ENCODE results near the gene NINL.

Gene NINL

GRCh38 chr20:25537890-25538289, 47.4 kb downstream of the NINL start:
- Histone ChIP-seq H3K9me3 (ENCODE audit: severe bottlenecking) (no peaks in the 10 kb centered on the region), H3K27ac (no peak overlapping the region), H3K36me3 (peaks cover 4% of the 10 kb centered on the region; the same call in 1 of the 2 replicates), H3K27me3 (ENCODE audit: insufficient read depth, low read depth, severe bottlenecking) (no peaks in the 10 kb centered on the region), H3K4me3 (ENCODE audit: low read depth, low read length) (no peak overlapping the region)
- no peak for DNase-seq
- no peak for TF ChIP-seq CTCF (IDR thresholded peaks at IDR 0.05; ENCODE audit: low read depth, low read length)

GRCh38 chr20:25535762-25536161, 49.6 kb downstream of the NINL start:
- Histone ChIP-seq H3K4me3 (ENCODE audit: low read depth, low read length) (no peak overlapping the region), H3K27ac (no peak overlapping the region), H3K27me3 (ENCODE audit: insufficient read depth, low read depth, severe bottlenecking) (no peaks in the 10 kb centered on the region), H3K36me3 (peaks cover 4% of the 10 kb centered on the region; the same call in 1 of the 2 replicates), H3K9me3 (ENCODE audit: severe bottlenecking) (no peaks in the 10 kb centered on the region)
- TF ChIP-seq CTCF (IDR thresholded peaks at IDR 0.05; ENCODE audit: low read depth, low read length) = no peak
- no peak for DNase-seq

GRCh38 chr20:25534845-25535244, 50.5 kb downstream of the NINL start:
- peaks cover 4% of the 10 kb centered on the region; the same call in 1 of the 2 replicates for H3K36me3 ChIP-seq
- no peaks in the 10 kb centered on the region for H3K27me3 ChIP-seq (ENCODE audit: insufficient read depth, low read depth, severe bottlenecking)
- TF ChIP-seq CTCF (IDR thresholded peaks at IDR 0.05; ENCODE audit: low read depth, low read length) = no peak
- no peaks in the 10 kb centered on the region for H3K9me3 ChIP-seq (ENCODE audit: severe bottlenecking)
- H3K4me3 ChIP-seq (ENCODE audit: low read depth, low read length) = no peak overlapping the region
- DNase-seq = no peak
- H3K27ac ChIP-seq = no peak overlapping the region

- TF ChIP-seq CTCF (IDR thresholded peaks at IDR 0.05; ENCODE audit: low read depth, low read length) = no peak
- Histone ChIP-seq H3K27me3 (ENCODE audit: insufficient read depth, low read depth, severe bottlenecking) (no peaks in the 10 kb centered on the region), H3K9me3 (ENCODE audit: severe bottlenecking) (no peaks in the 10 kb centered on the region), H3K4me3 (ENCODE audit: low read depth, low read length) (no peak overlapping the region), H3K36me3 (peaks cover 4% of the 10 kb centered on the region; the same call in 1 of the 2 replicates), H3K27ac (no peak overlapping the region)
- DNase-seq = no peak
Measured at GRCh38 chr20:25533920-25534700, 51.2 kb downstream of the NINL start.

GRCh38 chr20:25532971-25533391, 52.4 kb downstream of the NINL start:
- Histone ChIP-seq H3K36me3 (peaks cover 4% of the 10 kb centered on the region; the same call in 1 of the 2 replicates), H3K27ac (peak overlapping the region; percentile 0), H3K4me3 (ENCODE audit: low read depth, low read length) (no peak overlapping the region), H3K9me3 (ENCODE audit: severe bottlenecking) (no peaks in the 10 kb centered on the region), H3K27me3 (ENCODE audit: insufficient read depth, low read depth, severe bottlenecking) (no peaks in the 10 kb centered on the region)
- TF ChIP-seq CTCF (IDR thresholded peaks at IDR 0.05; ENCODE audit: low read depth, low read length) = no peak
- no peak for DNase-seq

All from WERI-Rb-1 (cell line).